ENCODE data around the gene MT1HL1. TPM values are rescaled to one million over a fixed set of nuclear protein-coding genes. Genes with fewer than 3 reads are reported as not detected.

MT1HL1 gene
- total and polyA plus RNA-seq, 2 experiments from 2014 or later, result not detected

GRCh38 chr1:236963920-236964319 lies 40.3 kb downstream of the MT1HL1 start:
- Histone ChIP-seq H2AFZ (no peak overlapping the region), H3K79me2 (no peaks in the 10 kb centered on the region), H4K20me1 (ENCODE audit: insufficient read depth, poor library complexity, severe bottlenecking) (no peaks in the 10 kb centered on the region), H3K4me2 (no peak overlapping the region), H3K9me2 (replicated peaks; ENCODE audit: insufficient read depth) (no peaks in the 10 kb centered on the region), H3K27ac (no peak overlapping the region), H3K36me3 (replicated peaks; ENCODE audit: insufficient read depth, low read depth) (no peaks in the 10 kb centered on the region), H3K4me3 (no peak overlapping the region), H3K9me3 (ENCODE audit: low read depth) (no peaks in the 10 kb centered on the region), H3K27me3 (no peaks in the 10 kb centered on the region), H3K4me1 (ENCODE audit: insufficient read depth) (no peaks in the 10 kb centered on the region)
- 95% methylated on average over 2 of the region's 2 CpGs for WGBS (ENCODE audit: low lambda C conversion rate, missing lambda C conversion rate)
- TF ChIP-seq CTCF (IDR thresholded peaks at IDR 0.05; ENCODE audit: poor library complexity), result no peak
- no peak for TF ChIP-seq EZH2 (IDR thresholded peaks at IDR 0.05; ENCODE audit: borderline replicate concordance)
- TF ChIP-seq EZH2phosphoT487 (IDR thresholded peaks at IDR 0.05; ENCODE audit: low read depth, severe bottlenecking, unreplicated experiment), result no peak
- DNase-seq (ENCODE audit: low spot score), result no peak

GRCh38 chr1:236959112-236959511 lies 45.1 kb downstream of the MT1HL1 start:
- TF ChIP-seq EZH2 (IDR thresholded peaks at IDR 0.05; ENCODE audit: borderline replicate concordance) (no peak), EZH2phosphoT487 (IDR thresholded peaks at IDR 0.05; ENCODE audit: low read depth, severe bottlenecking, unreplicated experiment) (no peak), CTCF (IDR thresholded peaks at IDR 0.05; ENCODE audit: poor library complexity) (no peak)
- H3K79me2 ChIP-seq, result no peaks in the 10 kb centered on the region
- H4K20me1 ChIP-seq (ENCODE audit: insufficient read depth, poor library complexity, severe bottlenecking), result no peaks in the 10 kb centered on the region
- H3K4me3 ChIP-seq, result no peak overlapping the region
- WGBS (ENCODE audit: low lambda C conversion rate, missing lambda C conversion rate), result 86% methylated on average over 2 of the region's 2 CpGs
- no peaks in the 10 kb centered on the region for H3K27me3 ChIP-seq
- H3K4me1 ChIP-seq (ENCODE audit: insufficient read depth), result no peaks in the 10 kb centered on the region
- no peaks in the 10 kb centered on the region for H3K36me3 ChIP-seq (replicated peaks; ENCODE audit: insufficient read depth, low read depth)
- no peaks in the 10 kb centered on the region for H3K9me3 ChIP-seq (ENCODE audit: low read depth)
- no peak overlapping the region for H2AFZ ChIP-seq
- H3K9me2 ChIP-seq (replicated peaks; ENCODE audit: insufficient read depth), result no peaks in the 10 kb centered on the region
- H3K4me2 ChIP-seq, result no peak overlapping the region
- no peak for DNase-seq (ENCODE audit: low spot score)
- H3K27ac ChIP-seq, result no peak overlapping the region

- no peaks in the 10 kb centered on the region for H3K9me3 ChIP-seq (ENCODE audit: low read depth)
- H3K27ac ChIP-seq, result no peak overlapping the region
- no peak overlapping the region for H3K4me2 ChIP-seq
- no peaks in the 10 kb centered on the region for H3K4me1 ChIP-seq (ENCODE audit: insufficient read depth)
- 72% methylated on average over 5 of the region's 5 CpGs for WGBS (ENCODE audit: low lambda C conversion rate, missing lambda C conversion rate)
- H3K36me3 ChIP-seq (replicated peaks; ENCODE audit: insufficient read depth, low read depth), result no peaks in the 10 kb centered on the region
- no peak overlapping the region for H3K4me3 ChIP-seq
- no peak for DNase-seq (ENCODE audit: low spot score)
- H3K9me2 ChIP-seq (replicated peaks; ENCODE audit: insufficient read depth), result no peaks in the 10 kb centered on the region
- no peaks in the 10 kb centered on the region for H3K79me2 ChIP-seq
- no peaks in the 10 kb centered on the region for H4K20me1 ChIP-seq (ENCODE audit: insufficient read depth, poor library complexity, severe bottlenecking)
- H3K27me3 ChIP-seq, result no peaks in the 10 kb centered on the region
- no peak overlapping the region for H2AFZ ChIP-seq
- TF ChIP-seq EZH2phosphoT487 (IDR thresholded peaks at IDR 0.05; ENCODE audit: low read depth, severe bottlenecking, unreplicated experiment) (no peak), CTCF (IDR thresholded peaks at IDR 0.05; ENCODE audit: poor library complexity) (no peak), EZH2 (IDR thresholded peaks at IDR 0.05; ENCODE audit: borderline replicate concordance) (no peak)
Measured at GRCh38 chr1:236957235-236957634, 47.0 kb downstream of the MT1HL1 start.

Other genes starting within 250 kb of the MT1HL1 start
- gene MTR, start 209.1 kb downstream of the MT1HL1 start, total RNA-seq, result 23.8 TPM in 2 replicates
- 9.6 and 11.7 TPM in 2 replicates for gene MTR, start 209.1 kb downstream of the MT1HL1 start, polyA plus RNA-seq
- gene RYR2, start 37.7 kb upstream of the MT1HL1 start, total RNA-seq, result 0.50 and 1.1 TPM in 2 replicates
- 0.33 and 0.95 TPM in 2 replicates for gene RYR2, start 37.7 kb upstream of the MT1HL1 start, polyA plus RNA-seq